H1 (cell line): ENCODE data around the gene AGAP3. TPM values are rescaled to one million over a fixed set of nuclear protein-coding genes. Genes with fewer than 3 reads are reported as not detected.

Experiments
- CTCF ChIA-PET: fragments of 300-600 bp; sonication (Branson Sonifier 250); formaldehyde crosslinking; loops from one replicate; lab custom pipeline; 2021; ENCODE audit not compliant: partially characterized antibody; lab: Charles Lee
- POLR2A ChIA-PET: fragments of 300-600 bp; sonication (Branson Sonifier 250); formaldehyde crosslinking; loops from one replicate; lab custom pipeline; 2021; ENCODE audit warnings: inconsistent platforms; ENCODE audit not compliant: partially characterized antibody; lab: Charles Lee
- DNase-seq, 2 experiments: peaks; one replicate each; pipeline versions ENCODE4 v3.0.0 to v3.0.0-alpha.2; 2010 to 2022; ENCODE audit warnings: low spot score in 2 of 2, low read depth in 1 of 2, mixed read lengths in 1 of 2
- FAIRE-seq: peaks from 2 replicates; lab custom pipeline; 2011; peaks lifted over from hg19 to GRCh38; lab: Jason Lieb, UNC
- H2AFZ ChIP-seq: 2 replicates; pipeline ENCODE4 v1.8.1; 2012; ENCODE audit warnings: low read length, inconsistent platforms
- H2AK5ac ChIP-seq: 2 replicates; pipeline ENCODE4 v1.6.1; 2013; ENCODE audit warnings: low read depth, low read length
- H2BK120ac ChIP-seq: replicated peaks from 2 replicates; pipeline ENCODE3; 2013; ENCODE audit warnings: low read depth, low read length, inconsistent platforms
- H2BK12ac ChIP-seq: 2 replicates; pipeline ENCODE4 v1.6.1; 2013; ENCODE audit warnings: low read depth, low read length
- H2BK15ac ChIP-seq: 2 replicates; pipeline ENCODE4 v1.6.1; 2013; ENCODE audit warnings: low read length
- H2BK20ac ChIP-seq: 2 replicates; pipeline ENCODE4 v1.6.1; 2013; ENCODE audit warnings: low read length
- H2BK5ac ChIP-seq: 2 replicates; pipeline ENCODE4 v1.6.1; 2013; ENCODE audit warnings: low read depth, low read length
- H3K14ac ChIP-seq: 2 replicates; pipeline ENCODE4 v1.6.1; 2013; ENCODE audit warnings: inconsistent platforms; ENCODE audit not compliant: insufficient read length
- H3K18ac ChIP-seq: 2 replicates; pipeline ENCODE4 v1.6.1; 2013; ENCODE audit warnings: low read length; ENCODE audit errors: extremely low read depth
- H3K23ac ChIP-seq: 2 replicates; pipeline ENCODE4 v1.6.1; 2013; ENCODE audit warnings: inconsistent platforms; ENCODE audit not compliant: insufficient read length
- H3K23me2 ChIP-seq: 2 replicates; pipeline ENCODE4 v1.6.1; 2013; ENCODE audit warnings: low read depth, low read length
- H3K27ac ChIP-seq: 2 replicates; pipeline ENCODE4 v1.6.1; 2011; ENCODE audit warnings: low read depth, low read length, inconsistent platforms
- H3K27me3 ChIP-seq, 4 experiments: replicated peaks in 1 of 4; 1 replicate in 1 of 4; 2 replicates in 3 of 4; pipeline versions ENCODE4 v1.6.1 to v1.8.1; 2011 to 2013; ENCODE audit warnings: low read length in 3 of 4, mild to moderate bottlenecking in 3 of 4, inconsistent platforms in 2 of 4, mixed read lengths in 2 of 4, moderate library complexity in 1 of 4; ENCODE audit not compliant: control insufficient read depth in 3 of 4, insufficient read depth in 3 of 4; ENCODE audit errors: extremely low read depth in 1 of 4
- H3K36me3 ChIP-seq, 4 experiments: 2 replicates each; pipeline versions ENCODE4 v1.6.1 to v1.8.1; 2011 to 2013; ENCODE audit warnings: mild to moderate bottlenecking in 4 of 4, low read length in 3 of 4, moderate library complexity in 2 of 4, control low read depth in 1 of 4, inconsistent platforms in 1 of 4; ENCODE audit not compliant: insufficient read depth in 4 of 4, control insufficient read depth in 2 of 4
- H3K4ac ChIP-seq: replicated peaks from 2 replicates; pipeline ENCODE3; 2013; ENCODE audit warnings: low read length, low read depth, mixed read lengths, inconsistent platforms; ENCODE audit not compliant: insufficient read length
- H3K4me1 ChIP-seq, 4 experiments: replicated peaks in 1 of 4; 1 replicate in 1 of 4; 2 replicates in 3 of 4; pipeline versions ENCODE4 v1.6.1 to v1.8.1; 2011 to 2013; ENCODE audit warnings: low read length in 3 of 4, inconsistent platforms in 2 of 4, mixed read lengths in 1 of 4; ENCODE audit not compliant: insufficient read depth in 4 of 4, control insufficient read depth in 3 of 4
- H3K4me2 ChIP-seq, 2 experiments: 2 replicates each; pipeline versions ENCODE4 v1.6.1 to v1.8.1; 2011 to 2013; ENCODE audit warnings: low read depth in 2 of 2, low read length in 2 of 2, control low read depth in 1 of 2, inconsistent platforms in 1 of 2, mild to moderate bottlenecking in 1 of 2; ENCODE audit not compliant: insufficient read depth in 1 of 2
- H3K4me3 ChIP-seq, 4 experiments: fragments of 200-600, 300-600 bp in 1 of 4; sonication (generic), shearing (Covaris generic), sonication (Bioruptor Twin) in 1 of 4; 2 replicates each; pipeline versions ENCODE4 v1.5.1 to v1.8.1; 2011 to 2016; ENCODE audit warnings: low read length in 4 of 4, low read depth in 3 of 4, control low read depth in 2 of 4, inconsistent platforms in 2 of 4, mild to moderate bottlenecking in 2 of 4, mixed read lengths in 1 of 4, moderate library complexity in 1 of 4; ENCODE audit not compliant: insufficient read depth in 2 of 4; ENCODE audit errors: extremely low read depth in 1 of 4
- H3K56ac ChIP-seq: replicated peaks from 2 replicates; pipeline ENCODE3; 2013; ENCODE audit warnings: low read depth, mild to moderate bottlenecking, mixed read lengths, low read length, inconsistent platforms; ENCODE audit not compliant: insufficient read length
- H3K79me1 ChIP-seq: 2 replicates; pipeline ENCODE4 v1.6.1; 2013; ENCODE audit warnings: low read depth, low read length, control low read depth
- H3K79me2 ChIP-seq, 2 experiments: 2 replicates each; pipeline versions ENCODE4 v1.6.1 to v1.8.1; 2012 to 2013; ENCODE audit warnings: low read length in 2 of 2, mild to moderate bottlenecking in 2 of 2, inconsistent platforms in 1 of 2; ENCODE audit not compliant: insufficient read depth in 2 of 2, control insufficient read depth in 1 of 2
- H3K9ac ChIP-seq, 4 experiments: replicated peaks in 1 of 4; 1 replicate in 1 of 4; 2 replicates in 3 of 4; pipeline versions ENCODE4 v1.6.1 to v1.8.1; 2011 to 2013; ENCODE audit warnings: low read depth in 3 of 4, low read length in 3 of 4, control low read depth in 2 of 4, mild to moderate bottlenecking in 2 of 4, moderate library complexity in 2 of 4, inconsistent platforms in 1 of 4; ENCODE audit errors: extremely low read depth in 1 of 4
- H3K9me3 ChIP-seq, 2 experiments: 2 replicates each; pipeline versions ENCODE4 v1.6.1 to v1.8.1; 2012 to 2013; ENCODE audit warnings: mild to moderate bottlenecking in 2 of 2, moderate library complexity in 2 of 2, control low read depth in 1 of 2, inconsistent platforms in 1 of 2, low read depth in 1 of 2, low read length in 1 of 2, mixed read lengths in 1 of 2; ENCODE audit not compliant: insufficient read depth in 2 of 2
- H4K20me1 ChIP-seq, 2 experiments: replicated peaks in 1 of 2; 2 replicates each; pipeline versions ENCODE3 to v1.8.1; 2011 to 2013; ENCODE audit warnings: inconsistent platforms in 2 of 2, low read length in 2 of 2, mild to moderate bottlenecking in 1 of 2; ENCODE audit not compliant: insufficient read depth in 2 of 2, control insufficient read depth in 1 of 2
- H4K5ac ChIP-seq: 2 replicates; pipeline ENCODE4 v1.6.1; 2013; ENCODE audit warnings: low read length, low read depth, mixed read lengths, inconsistent platforms; ENCODE audit not compliant: insufficient read length
- H4K8ac ChIP-seq: 2 replicates; pipeline ENCODE4 v1.8.0; 2013; ENCODE audit warnings: mild to moderate bottlenecking, moderate library complexity, low read length, inconsistent platforms; ENCODE audit not compliant: insufficient read depth; ENCODE audit errors: extremely low read depth
- H4K91ac ChIP-seq: replicated peaks from 2 replicates; pipeline ENCODE3; 2013; ENCODE audit warnings: low read length, mixed read lengths, inconsistent platforms; ENCODE audit not compliant: insufficient read length
- BRCA1 ChIP-seq: IDR thresholded peaks from 2 replicates; pipeline ENCODE4 v1.6.1; 2012; ENCODE audit warnings: low read depth, low read length, improper control_type of control experiment
- CBX5 ChIP-seq: fragments of 300-800, 300-1000 bp; sonication (generic); IDR thresholded peaks from 2 replicates; pipeline ENCODE4 v1.7.1; 2016; ENCODE audit warnings: antibody characterized with exemption, low read length, low read depth
- SUZ12 ChIP-seq: fragments of 200-600 bp; sonication (generic); IDR thresholded peaks from 2 replicates; pipeline ENCODE4 v1.6.1; 2012; ENCODE audit warnings: mild to moderate bottlenecking, inconsistent platforms, low read length, moderate library complexity, mixed read lengths
- TEAD4 ChIP-seq: IDR thresholded peaks from 2 replicates; pipeline ENCODE4 v1.6.1; 2012; ENCODE audit warnings: low read depth, low read length, inconsistent platforms, mixed read lengths
- ZNF274 ChIP-seq: IDR thresholded peaks from 2 replicates; pipeline ENCODE4 v1.7.0; 2012; ENCODE audit warnings: low read length, borderline replicate concordance; ENCODE audit errors: extremely low read depth
- WGBS, 2 experiments: shearing (Covaris generic) in 1 of 2; methylation state at CpG; one replicate each; pipeline versions ENCODE4 v1.1.6 to v1.1.7; 2013 to 2015; ENCODE audit warnings: low lambda C conversion rate in 2 of 2, mixed read lengths in 2 of 2, inconsistent platforms in 1 of 2, low coverage in 1 of 2, missing lambda C conversion rate in 1 of 2; ENCODE audit not compliant: insufficient replicate concordance in 2 of 2, insufficient coverage in 1 of 2, insufficient read length in 1 of 2; ENCODE audit errors: extremely low coverage in 1 of 2, missing lambda C conversion rate in 1 of 2; 5-methylcytosine and 5-hydroxymethylcytosine counted together
- polyA plus RNA-seq, 7 experiments: library from polyadenylated mRNA; depleted of rRNA in 3 of 7; stranded (reverse) in 5 of 7; unstranded in 2 of 7; fragments of >200 nt in 5 of 7; fragments of 200-250 nt in 2 of 7; gene quantifications; 1 replicate in 5 of 7; 2 replicates in 1 of 7; 4 replicates in 1 of 7; pipeline versions ENCODE4 v1.2.1 to v1.2.3, GENCODE V29; 2011 to 2013; ENCODE audit warnings: missing spikeins in 2 of 7, mixed read lengths in 2 of 7
- total RNA-seq: library from RNA; stranded (reverse); fragmentation: NEBNext Ultra II Directional; extraction: Animal tissue kit (Norgen Biotek cat#: 25700); gene quantifications from 2 replicates; pipeline ENCODE4 v1.2.1, GENCODE V29; 2021
- TF ChIP-seq, protein P1 (sequence below): IDR thresholded peaks from 2 replicates; pipeline ENCODE4 v1.6.1; 2011; ENCODE audit warnings: low read length, improper control_type of control experiment

AGAP3 gene
- total and polyA plus RNA-seq, 2 of the 8 experiments (the other 6 are each of a cell fraction or from before 2014, with no cell fraction given) = 66.4 to 120 TPM

DNA sequence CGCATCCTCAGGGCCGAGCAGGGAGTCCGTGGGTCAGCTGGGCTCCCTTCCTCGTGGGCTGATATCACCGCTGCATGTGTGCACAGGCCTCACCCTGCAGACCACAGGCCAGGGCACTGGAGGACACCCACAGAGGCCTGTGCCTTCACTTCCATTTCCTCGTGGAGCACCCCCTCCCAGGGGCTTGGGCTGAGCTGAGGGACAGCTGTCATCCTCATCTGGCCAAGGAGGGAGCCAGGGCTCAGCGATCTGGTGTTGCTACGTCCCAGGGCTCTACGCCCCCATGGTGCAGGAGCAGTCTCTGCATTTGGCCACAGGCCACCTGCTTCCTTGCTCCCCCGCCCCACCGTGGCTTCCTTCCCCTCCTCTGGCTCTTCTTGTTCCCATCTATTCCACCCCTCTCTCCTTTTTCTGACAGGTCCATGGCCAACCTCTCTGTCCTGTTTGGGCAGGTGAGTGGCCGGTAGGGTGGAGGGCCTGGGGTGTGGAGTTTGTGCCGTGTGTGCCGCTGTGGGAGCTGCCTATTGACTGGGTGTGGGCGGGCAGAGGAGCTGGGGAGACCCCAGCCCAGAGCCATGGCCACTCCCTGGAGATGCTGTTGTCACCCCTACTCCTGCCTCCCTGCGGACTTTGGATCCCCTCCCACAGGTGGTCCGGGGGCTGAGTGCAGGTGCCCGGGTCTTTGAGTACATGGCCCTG, 46.3 kb upstream of the AGAP3 start:
- Histone ChIP-seq H2AK5ac (no peak overlapping the region), H4K20me1 (peaks cover 0 to 5% of the 10 kb centered on the region in 2 experiments), H3K4me2 (no peak overlapping the region), H3K23ac (no peak overlapping the region), H4K91ac (no peak overlapping the region), H3K4me3 (no peak overlapping the region), H3K18ac (no peak overlapping the region; the same call in 1 of the 2 replicates), H3K4ac (no peak overlapping the region), H2BK15ac (no peak overlapping the region), H3K4me1 (no peaks in the 10 kb centered on the region), H3K23me2 (no peaks in the 10 kb centered on the region), H2BK20ac (no peak overlapping the region), H4K5ac (no peak overlapping the region), H2BK120ac (no peak overlapping the region), H3K9me3 (no peaks in the 10 kb centered on the region), H4K8ac (no peak overlapping the region; the same call in 1 of the 2 replicates), H3K79me2 (no peaks in the 10 kb centered on the region), H2BK5ac (no peak overlapping the region), H3K14ac (no peak overlapping the region), H3K27ac (no peak overlapping the region), H2AFZ (no peak overlapping the region), H3K56ac (no peak overlapping the region), H3K9ac (peak overlapping the region in 1 of 4 experiments; percentile 22; a peak in 1 of 7 replicates), H2BK12ac (no peak overlapping the region), H3K27me3 (no peaks in the 10 kb centered on the region; a peak in 1 of 7 replicates), H3K79me1 (no peaks in the 10 kb centered on the region), H3K36me3 (peaks cover 0 to 2% (median 0%) of the 10 kb centered on the region in 4 experiments; a peak in 2 of 8 replicates)
- DNase-seq (no peak), FAIRE-seq (no peak)
- CTCF ChIA-PET = interaction anchor here (0.7 to 2.1 kb wide), 6 partner anchors 17 to 71 kb away, joined by 3 to 6 read pairs (median 5); partner anchors contain the start of gene CDK5
- 87% methylated on average over 18 of the region's 18 CpGs; no CpG with 5 or more reads in 1 of the 2 experiments for WGBS, 2 experiments
- POLR2A ChIA-PET = interaction anchor here (0.6 to 1.0 kb wide), 2 partner anchors 8 to 169 kb away, joined by 3 to 4 read pairs; partner anchors contain the start of gene ASIC3
- TF ChIP-seq CBX5 (no peak), BRCA1 (no peak), SUZ12 (no peak), ZNF274 (no peak), TEAD4 (no peak)
- TF ChIP-seq, protein P1, sequence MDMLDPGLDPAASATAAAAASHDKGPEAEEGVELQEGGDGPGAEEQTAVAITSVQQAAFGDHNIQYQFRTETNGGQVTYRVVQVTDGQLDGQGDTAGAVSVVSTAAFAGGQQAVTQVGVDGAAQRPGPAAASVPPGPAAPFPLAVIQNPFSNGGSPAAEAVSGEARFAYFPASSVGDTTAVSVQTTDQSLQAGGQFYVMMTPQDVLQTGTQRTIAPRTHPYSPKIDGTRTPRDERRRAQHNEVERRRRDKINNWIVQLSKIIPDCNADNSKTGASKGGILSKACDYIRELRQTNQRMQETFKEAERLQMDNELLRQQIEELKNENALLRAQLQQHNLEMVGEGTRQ = no peak
